ENCODE measurements around the gene CFAP298.

DNA sequence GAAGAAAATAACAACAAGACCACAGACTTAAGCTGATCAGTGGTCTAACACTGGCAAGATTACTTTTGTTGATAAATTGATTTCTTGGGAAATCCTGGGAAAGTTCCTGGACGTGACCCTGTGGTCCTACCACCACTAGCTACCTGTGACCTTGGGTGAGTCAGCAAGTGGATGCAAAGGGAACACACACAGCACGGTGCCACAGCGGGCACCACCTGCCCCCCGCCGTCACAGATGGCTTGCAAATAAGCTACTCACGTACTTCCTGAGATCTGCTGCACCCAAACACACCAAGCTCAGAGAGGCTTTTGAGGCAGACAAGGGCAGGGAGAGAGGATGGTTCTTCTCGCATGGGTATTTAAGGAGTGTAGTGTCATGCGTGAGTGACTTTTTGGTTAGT is 12.7 kb downstream of the CFAP298 start:
- TF ChIP-seq FOXM1 (IDR thresholded peaks at IDR 0.05; ENCODE audit: borderline replicate concordance) (no peak), NFRKB (IDR thresholded peaks at IDR 0.05) (no peak), TARDBP (IDR thresholded peaks at IDR 0.05) (no peak), SP1 (IDR thresholded peaks at IDR 0.05) (no peak), ZNF384 (IDR thresholded peaks at IDR 0.05) (no peak), CTBP1 (IDR thresholded peaks at IDR 0.05; ENCODE audit: borderline replicate concordance) (no peak)

All from HEK293T (cell line).